ENCODE data around the gene CLEC18A.

CLEC18A gene

DNA sequence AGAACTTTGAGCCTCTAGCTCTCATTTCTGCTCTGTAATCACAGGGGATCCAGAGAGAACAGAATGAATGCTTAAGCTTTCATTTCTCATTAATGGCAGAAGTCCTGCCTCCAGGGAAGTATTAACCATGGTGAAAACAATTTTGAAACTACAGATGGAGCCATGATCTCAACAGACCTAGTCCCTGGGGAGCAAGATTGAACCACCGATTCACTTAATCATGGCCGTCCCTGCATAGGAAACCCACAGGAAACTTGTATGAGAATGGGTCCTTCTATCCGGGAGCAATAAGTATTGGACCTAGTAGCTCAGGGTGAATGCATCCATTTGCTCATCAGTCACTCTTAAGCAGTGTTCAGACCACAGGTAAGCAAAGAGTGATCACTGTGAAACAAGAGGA lies 40.2 kb upstream of the CLEC18A start:
- Histone ChIP-seq H3K4me3 (ENCODE audit: control insufficient read depth in 1 of 7, extremely low read depth in 1 of 7, insufficient read depth in 4 of 7, low read depth in 2 of 7, low read length in 6 of 7) (no peak overlapping the region), H3K27me3 (replicated peaks in 2 of 5; ENCODE audit: control insufficient read depth in 4 of 5, insufficient read depth in 5 of 5, low read length in 4 of 5) (no peaks in the 10 kb centered on the region), H3K36me3 (ENCODE audit: control insufficient read depth in 4 of 4, insufficient read depth in 4 of 4, low read length in 3 of 4) (peaks cover 2 to 22% (median 15%) of the 10 kb centered on the region in 4 experiments), H3K9me3 (ENCODE audit: control extremely low read depth in 1 of 5, control insufficient read depth in 4 of 5, insufficient read depth in 2 of 5, low read depth in 1 of 5, low read length in 4 of 5) (no peaks in the 10 kb centered on the region), H3K4me1 (ENCODE audit: control extremely low read depth in 1 of 4, control insufficient read depth in 4 of 4, insufficient read depth in 4 of 4, low read length in 3 of 4) (no peaks in the 10 kb centered on the region), H3K27ac (ENCODE audit: insufficient read depth in 1 of 2, low read depth in 1 of 2, low read length in 2 of 2, poor library complexity in 1 of 2, severe bottlenecking in 2 of 2) (no peak overlapping the region)
- ChIA-PET POLR2A (no interaction called here), CTCF (interaction anchor here (0.9 kb wide), 1 partner anchor 19 kb away, joined by 4 read pairs; no protein-coding TSS in a partner anchor)
- no peak for DNase-seq
- WGBS (ENCODE audit: insufficient coverage) = 89% methylated on average over 3 of the region's 3 CpGs

DNA sequence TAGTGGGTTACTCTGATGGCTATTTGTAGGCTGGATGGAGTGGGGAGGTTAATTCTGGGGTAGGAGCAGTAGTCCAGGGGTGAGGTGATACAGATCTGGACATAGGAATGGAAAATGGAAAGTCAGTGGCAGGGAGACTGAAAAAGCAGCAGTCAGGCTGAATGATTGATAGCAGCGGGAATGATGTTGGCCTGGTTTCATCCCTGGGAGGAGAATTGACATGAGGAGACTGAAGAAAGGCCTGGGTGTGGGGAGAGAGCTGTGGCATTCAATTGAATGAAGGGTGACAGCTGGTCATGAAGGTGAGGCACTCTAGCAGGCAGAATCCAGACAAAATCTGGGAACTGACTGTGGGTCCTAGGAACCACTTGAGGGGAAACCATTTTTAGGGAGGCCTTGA lies 34.7 kb upstream of the CLEC18A start:
- Histone ChIP-seq H3K4me3 (ENCODE audit: control insufficient read depth in 1 of 7, extremely low read depth in 1 of 7, insufficient read depth in 4 of 7, low read depth in 2 of 7, low read length in 6 of 7) (no peak overlapping the region), H3K4me1 (ENCODE audit: control extremely low read depth in 1 of 4, control insufficient read depth in 4 of 4, insufficient read depth in 4 of 4, low read length in 3 of 4) (no peaks in the 10 kb centered on the region), H3K27ac (ENCODE audit: insufficient read depth in 1 of 2, low read depth in 1 of 2, low read length in 2 of 2, poor library complexity in 1 of 2, severe bottlenecking in 2 of 2) (no peak overlapping the region), H3K27me3 (replicated peaks in 2 of 5; ENCODE audit: control insufficient read depth in 4 of 5, insufficient read depth in 5 of 5, low read length in 4 of 5) (no peaks in the 10 kb centered on the region), H3K36me3 (ENCODE audit: control insufficient read depth in 4 of 4, insufficient read depth in 4 of 4, low read length in 3 of 4) (peaks cover 2 to 5% (median 3%) of the 10 kb centered on the region in 4 experiments), H3K9me3 (ENCODE audit: control extremely low read depth in 1 of 5, control insufficient read depth in 4 of 5, insufficient read depth in 2 of 5, low read depth in 1 of 5, low read length in 4 of 5) (no peaks in the 10 kb centered on the region)
- POLR2A ChIA-PET = no interaction called here
- DNase-seq = no peak
- WGBS (ENCODE audit: insufficient coverage) = 100% methylated on average over 1 of the region's 1 CpG
- CTCF ChIA-PET = no interaction called here

DNA sequence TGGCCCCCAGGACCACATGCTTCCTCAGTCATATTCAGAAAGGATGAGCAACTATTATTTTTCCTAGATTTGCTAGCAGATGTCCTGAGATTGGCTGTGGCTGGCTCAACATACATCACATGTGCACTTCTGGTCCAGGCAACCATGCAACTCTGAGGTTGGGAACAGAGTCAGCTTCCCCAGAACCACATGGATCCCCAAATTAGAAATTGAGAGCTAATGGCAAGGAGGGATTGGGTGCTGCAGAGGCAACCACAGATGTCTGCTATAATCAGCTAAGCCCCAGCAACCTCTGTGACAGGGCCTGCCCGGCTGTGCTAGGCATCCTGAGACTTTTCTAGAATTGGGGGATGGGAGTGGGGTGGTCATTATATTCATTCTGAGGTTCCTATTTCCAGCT lies 33.8 kb upstream of the CLEC18A start:
- CTCF ChIA-PET = no interaction called here
- Histone ChIP-seq H3K27ac (ENCODE audit: insufficient read depth in 1 of 2, low read depth in 1 of 2, low read length in 2 of 2, poor library complexity in 1 of 2, severe bottlenecking in 2 of 2) (no peak overlapping the region), H3K36me3 (ENCODE audit: control insufficient read depth in 4 of 4, insufficient read depth in 4 of 4, low read length in 3 of 4) (peaks cover 2 to 5% (median 2%) of the 10 kb centered on the region in 4 experiments), H3K9me3 (ENCODE audit: control extremely low read depth in 1 of 5, control insufficient read depth in 4 of 5, insufficient read depth in 2 of 5, low read depth in 1 of 5, low read length in 4 of 5) (no peaks in the 10 kb centered on the region), H3K4me3 (ENCODE audit: control insufficient read depth in 1 of 7, extremely low read depth in 1 of 7, insufficient read depth in 4 of 7, low read depth in 2 of 7, low read length in 6 of 7) (no peak overlapping the region), H3K27me3 (replicated peaks in 2 of 5; ENCODE audit: control insufficient read depth in 4 of 5, insufficient read depth in 5 of 5, low read length in 4 of 5) (no peaks in the 10 kb centered on the region), H3K4me1 (ENCODE audit: control extremely low read depth in 1 of 4, control insufficient read depth in 4 of 4, insufficient read depth in 4 of 4, low read length in 3 of 4) (no peaks in the 10 kb centered on the region)
- POLR2A ChIA-PET = no interaction called here
- WGBS (ENCODE audit: insufficient coverage) = 100% methylated on average over 1 of the region's 1 CpG
- DNase-seq = no peak

DNA sequence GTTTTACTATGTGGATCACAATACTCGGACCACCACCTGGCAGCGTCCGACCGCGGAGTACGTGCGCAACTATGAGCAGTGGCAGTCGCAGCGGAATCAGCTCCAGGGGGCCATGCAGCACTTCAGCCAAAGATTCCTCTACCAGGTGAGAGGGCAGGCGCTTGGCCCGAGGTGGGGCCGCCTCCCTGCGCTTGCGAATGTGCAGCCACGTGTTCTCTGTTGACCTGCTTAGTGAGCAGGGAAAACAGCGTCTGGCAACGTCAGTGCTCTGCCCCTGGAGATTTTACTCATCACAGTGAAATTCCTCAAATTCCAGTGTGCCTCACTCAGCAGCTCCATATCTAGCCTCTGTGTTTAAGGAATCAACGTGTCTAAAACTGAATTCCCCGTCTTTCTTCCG lies 33.4 kb upstream of the CLEC18A start:
- Histone ChIP-seq H3K4me3 (ENCODE audit: control insufficient read depth in 1 of 7, extremely low read depth in 1 of 7, insufficient read depth in 4 of 7, low read depth in 2 of 7, low read length in 6 of 7) (no peak overlapping the region), H3K27me3 (replicated peaks in 2 of 5; ENCODE audit: control insufficient read depth in 4 of 5, insufficient read depth in 5 of 5, low read length in 4 of 5) (no peaks in the 10 kb centered on the region), H3K9me3 (ENCODE audit: control extremely low read depth in 1 of 5, control insufficient read depth in 4 of 5, insufficient read depth in 2 of 5, low read depth in 1 of 5, low read length in 4 of 5) (no peaks in the 10 kb centered on the region), H3K27ac (ENCODE audit: insufficient read depth in 1 of 2, low read depth in 1 of 2, low read length in 2 of 2, poor library complexity in 1 of 2, severe bottlenecking in 2 of 2) (no peak overlapping the region), H3K36me3 (ENCODE audit: control insufficient read depth in 4 of 4, insufficient read depth in 4 of 4, low read length in 3 of 4) (peaks cover 2 to 5% (median 2%) of the 10 kb centered on the region in 4 experiments), H3K4me1 (ENCODE audit: control extremely low read depth in 1 of 4, control insufficient read depth in 4 of 4, insufficient read depth in 4 of 4, low read length in 3 of 4) (no peaks in the 10 kb centered on the region)
- POLR2A ChIA-PET = no interaction called here
- 96% methylated on average over 20 of the region's 20 CpGs for WGBS (ENCODE audit: insufficient coverage)
- DNase-seq = no peak
- CTCF ChIA-PET = no interaction called here

DNA sequence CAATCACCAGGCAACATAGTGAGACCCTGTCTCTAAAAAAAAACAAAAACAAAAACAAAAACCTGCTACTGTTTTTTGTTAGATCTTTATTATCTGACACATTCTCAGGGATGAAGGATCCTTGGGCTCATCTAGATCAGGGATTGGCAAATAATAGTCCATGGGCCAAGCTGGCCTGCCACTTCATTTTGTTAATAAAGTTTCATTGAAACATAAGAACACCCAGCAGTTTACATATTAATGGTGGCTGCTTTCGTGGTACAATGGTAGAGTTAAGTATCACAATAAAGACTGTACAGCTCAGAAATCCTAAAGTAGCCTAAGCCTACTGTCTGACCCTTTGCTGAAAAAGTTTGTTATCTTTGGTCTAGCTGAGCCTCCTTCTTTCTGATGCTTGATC lies 32.9 kb upstream of the CLEC18A start:
- Histone ChIP-seq H3K9me3 (ENCODE audit: control extremely low read depth in 1 of 5, control insufficient read depth in 4 of 5, insufficient read depth in 2 of 5, low read depth in 1 of 5, low read length in 4 of 5) (no peaks in the 10 kb centered on the region), H3K27me3 (replicated peaks in 2 of 5; ENCODE audit: control insufficient read depth in 4 of 5, insufficient read depth in 5 of 5, low read length in 4 of 5) (no peaks in the 10 kb centered on the region), H3K4me3 (ENCODE audit: control insufficient read depth in 1 of 7, extremely low read depth in 1 of 7, insufficient read depth in 4 of 7, low read depth in 2 of 7, low read length in 6 of 7) (no peak overlapping the region), H3K27ac (ENCODE audit: insufficient read depth in 1 of 2, low read depth in 1 of 2, low read length in 2 of 2, poor library complexity in 1 of 2, severe bottlenecking in 2 of 2) (no peak overlapping the region), H3K4me1 (ENCODE audit: control extremely low read depth in 1 of 4, control insufficient read depth in 4 of 4, insufficient read depth in 4 of 4, low read length in 3 of 4) (no peaks in the 10 kb centered on the region), H3K36me3 (ENCODE audit: control insufficient read depth in 4 of 4, insufficient read depth in 4 of 4, low read length in 3 of 4) (peaks cover 2 to 5% (median 2%) of the 10 kb centered on the region in 4 experiments)
- no peak for DNase-seq
- ChIA-PET POLR2A (no interaction called here), CTCF (no interaction called here)
- 100% methylated on average over 1 of the region's 1 CpG for WGBS (ENCODE audit: insufficient coverage)

DNA sequence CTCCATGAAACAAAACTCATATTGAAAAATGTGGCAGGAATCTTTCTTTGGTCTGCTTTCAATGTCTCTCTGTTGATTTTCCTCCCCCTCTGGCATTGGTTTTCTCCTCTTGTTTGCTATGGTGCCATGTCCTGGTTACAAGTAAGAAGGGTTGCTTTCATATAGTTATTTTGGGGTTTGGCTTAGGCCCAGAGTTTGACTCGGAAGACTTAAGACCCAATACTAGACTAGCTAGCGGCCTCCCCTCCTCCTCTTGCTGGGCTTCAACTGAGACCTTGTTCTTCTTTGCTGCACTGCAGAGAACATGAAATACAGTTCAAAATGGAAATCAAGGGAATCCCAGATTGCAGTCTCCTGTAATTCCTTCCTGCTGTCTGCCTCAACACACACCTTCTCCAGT lies 30.0 kb upstream of the CLEC18A start:
- H3K9me3 ChIP-seq (ENCODE audit: control extremely low read depth in 1 of 5, control insufficient read depth in 4 of 5, insufficient read depth in 2 of 5, low read depth in 1 of 5, low read length in 4 of 5) = no peaks in the 10 kb centered on the region
- WGBS (ENCODE audit: insufficient coverage) = 100% methylated on average over 2 of the region's 2 CpGs
- H3K4me1 ChIP-seq (ENCODE audit: control extremely low read depth in 1 of 4, control insufficient read depth in 4 of 4, insufficient read depth in 4 of 4, low read length in 3 of 4) = no peaks in the 10 kb centered on the region
- DNase-seq = no peak
- no peak overlapping the region for H3K4me3 ChIP-seq (ENCODE audit: control insufficient read depth in 1 of 7, extremely low read depth in 1 of 7, insufficient read depth in 4 of 7, low read depth in 2 of 7, low read length in 6 of 7)
- H3K27me3 ChIP-seq (replicated peaks in 2 of 5; ENCODE audit: control insufficient read depth in 4 of 5, insufficient read depth in 5 of 5, low read length in 4 of 5) = no peaks in the 10 kb centered on the region
- POLR2A ChIA-PET = no interaction called here
- H3K27ac ChIP-seq (ENCODE audit: insufficient read depth in 1 of 2, low read depth in 1 of 2, low read length in 2 of 2, poor library complexity in 1 of 2, severe bottlenecking in 2 of 2) = no peak overlapping the region
- H3K36me3 ChIP-seq (ENCODE audit: control insufficient read depth in 4 of 4, insufficient read depth in 4 of 4, low read length in 3 of 4) = peaks cover 2 to 8% (median 5%) of the 10 kb centered on the region in 4 experiments
- CTCF ChIA-PET = interaction anchor here (1.0 kb wide), 1 partner anchor 9 kb away, joined by 4 read pairs; no protein-coding TSS in a partner anchor

DNA sequence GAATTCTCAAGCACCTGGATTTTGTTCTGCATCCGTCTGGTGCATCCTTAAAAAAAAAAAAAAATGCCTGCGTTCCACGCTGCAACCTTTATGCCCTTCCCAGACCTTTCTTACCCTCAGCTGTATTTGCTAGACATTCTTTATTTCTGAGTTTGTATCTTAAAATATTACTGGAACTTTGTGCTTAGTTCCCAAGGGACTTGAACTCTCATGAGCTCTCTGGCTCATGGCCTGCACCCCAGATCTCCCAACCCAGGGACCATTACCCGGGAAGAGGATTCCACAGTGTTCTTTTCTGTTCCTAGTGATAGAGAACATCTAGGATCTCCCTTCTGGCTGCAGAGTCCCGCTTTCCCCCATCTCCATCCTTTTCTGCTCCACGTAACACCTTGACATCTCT lies 28.9 kb upstream of the CLEC18A start:
- H3K4me3 ChIP-seq (ENCODE audit: control insufficient read depth in 1 of 7, extremely low read depth in 1 of 7, insufficient read depth in 4 of 7, low read depth in 2 of 7, low read length in 6 of 7) = no peak overlapping the region
- ChIA-PET CTCF (interaction anchor here (0.9 kb wide), 1 partner anchor 8 kb away, joined by 4 read pairs; no protein-coding TSS in a partner anchor), POLR2A (no interaction called here)
- H3K4me1 ChIP-seq (ENCODE audit: control extremely low read depth in 1 of 4, control insufficient read depth in 4 of 4, insufficient read depth in 4 of 4, low read length in 3 of 4) = no peaks in the 10 kb centered on the region
- H3K9me3 ChIP-seq (ENCODE audit: control extremely low read depth in 1 of 5, control insufficient read depth in 4 of 5, insufficient read depth in 2 of 5, low read depth in 1 of 5, low read length in 4 of 5) = no peaks in the 10 kb centered on the region
- no peaks in the 10 kb centered on the region for H3K27me3 ChIP-seq (replicated peaks in 2 of 5; ENCODE audit: control insufficient read depth in 4 of 5, insufficient read depth in 5 of 5, low read length in 4 of 5)
- 100% methylated on average over 2 of the region's 6 CpGs for WGBS (ENCODE audit: insufficient coverage)
- no peak overlapping the region for H3K27ac ChIP-seq (ENCODE audit: insufficient read depth in 1 of 2, low read depth in 1 of 2, low read length in 2 of 2, poor library complexity in 1 of 2, severe bottlenecking in 2 of 2)
- DNase-seq = no peak
- H3K36me3 ChIP-seq (ENCODE audit: control insufficient read depth in 4 of 4, insufficient read depth in 4 of 4, low read length in 3 of 4) = peaks cover 3 to 16% (median 7%) of the 10 kb centered on the region in 4 experiments
